Neutrophil (primary cell): Measurements from ENCODE around the gene SENP1.

ENCODE experiments used
- H3K27ac ChIP-seq: fragments of 200-600 bp; sonication (generic); 2 replicates; pipeline ENCODE4 v1.5.1; 2016; ENCODE audit warnings: mild to moderate bottlenecking, moderate library complexity
- H3K27me3 ChIP-seq: fragments of 200-600 bp; sonication (generic); 2 replicates; pipeline ENCODE4 v1.6.0; 2016; ENCODE audit warnings: mild to moderate bottlenecking
- H3K36me3 ChIP-seq: fragments of 200-600 bp; sonication (generic); 2 replicates; pipeline ENCODE4 v1.5.1; 2017
- H3K4me1 ChIP-seq, 2 experiments: fragments of 200-600 bp in 1 of 2; sonication (generic) in 1 of 2; 1 replicate in 1 of 2; 2 replicates in 1 of 2; pipeline versions ENCODE4 v1.5.1 to v1.6.1; 2013 to 2016; ENCODE audit warnings: low read depth in 1 of 2, low read length in 1 of 2, mild to moderate bottlenecking in 1 of 2, moderate library complexity in 1 of 2; ENCODE audit not compliant: control insufficient read depth in 1 of 2, insufficient read depth in 1 of 2
- H3K4me3 ChIP-seq, 2 experiments: fragments of 200-600 bp in 1 of 2; sonication (generic) in 1 of 2; 1 replicate in 1 of 2; 2 replicates in 1 of 2; pipeline ENCODE4 v1.5.1; 2013 to 2016; ENCODE audit warnings: low read depth in 1 of 2, low read length in 1 of 2, mild to moderate bottlenecking in 1 of 2, moderate library complexity in 1 of 2
- H3K9me3 ChIP-seq: fragments of 200-600 bp; sonication (generic); 2 replicates; pipeline ENCODE4 v1.5.1; 2016
- TF ChIP-seq, protein P1 (sequence below): fragments of 200-600 bp; sonication (generic); IDR thresholded peaks from 2 replicates; pipeline ENCODE4 v1.5.1; 2016; ENCODE audit warnings: antibody characterized with exemption

SENP1 gene

DNA sequence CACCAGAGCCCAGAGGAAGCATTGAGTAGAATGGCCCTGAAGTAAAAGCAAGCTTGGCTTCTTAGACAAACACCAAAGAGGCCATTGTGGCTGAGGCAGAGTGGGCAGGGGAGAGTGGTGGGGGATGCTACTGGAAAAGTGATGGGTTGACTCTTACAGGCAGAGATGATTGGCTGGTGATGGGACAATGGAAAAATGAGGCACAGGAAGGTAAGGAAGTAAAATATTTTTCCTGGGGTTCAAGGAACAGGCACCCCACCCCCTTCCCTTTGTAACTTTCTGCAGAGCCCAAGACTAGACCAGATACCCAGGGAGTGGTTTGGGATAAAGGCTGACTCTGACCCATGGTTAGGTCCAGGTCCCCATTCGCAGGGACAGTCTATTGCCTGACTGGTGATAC is 66.7 kb downstream of the SENP1 start:
- H3K9me3 ChIP-seq = no peaks in the 10 kb centered on the region
- no peak overlapping the region for H3K4me3 ChIP-seq
- no peaks in the 10 kb centered on the region for H3K4me1 ChIP-seq
- H3K27ac ChIP-seq = no peak overlapping the region
- no peaks in the 10 kb centered on the region for H3K27me3 ChIP-seq
- TF ChIP-seq, protein P1, sequence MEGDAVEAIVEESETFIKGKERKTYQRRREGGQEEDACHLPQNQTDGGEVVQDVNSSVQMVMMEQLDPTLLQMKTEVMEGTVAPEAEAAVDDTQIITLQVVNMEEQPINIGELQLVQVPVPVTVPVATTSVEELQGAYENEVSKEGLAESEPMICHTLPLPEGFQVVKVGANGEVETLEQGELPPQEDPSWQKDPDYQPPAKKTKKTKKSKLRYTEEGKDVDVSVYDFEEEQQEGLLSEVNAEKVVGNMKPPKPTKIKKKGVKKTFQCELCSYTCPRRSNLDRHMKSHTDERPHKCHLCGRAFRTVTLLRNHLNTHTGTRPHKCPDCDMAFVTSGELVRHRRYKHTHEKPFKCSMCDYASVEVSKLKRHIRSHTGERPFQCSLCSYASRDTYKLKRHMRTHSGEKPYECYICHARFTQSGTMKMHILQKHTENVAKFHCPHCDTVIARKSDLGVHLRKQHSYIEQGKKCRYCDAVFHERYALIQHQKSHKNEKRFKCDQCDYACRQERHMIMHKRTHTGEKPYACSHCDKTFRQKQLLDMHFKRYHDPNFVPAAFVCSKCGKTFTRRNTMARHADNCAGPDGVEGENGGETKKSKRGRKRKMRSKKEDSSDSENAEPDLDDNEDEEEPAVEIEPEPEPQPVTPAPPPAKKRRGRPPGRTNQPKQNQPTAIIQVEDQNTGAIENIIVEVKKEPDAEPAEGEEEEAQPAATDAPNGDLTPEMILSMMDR = no peak
- H3K36me3 ChIP-seq = peaks cover 19% of the 10 kb centered on the region

DNA sequence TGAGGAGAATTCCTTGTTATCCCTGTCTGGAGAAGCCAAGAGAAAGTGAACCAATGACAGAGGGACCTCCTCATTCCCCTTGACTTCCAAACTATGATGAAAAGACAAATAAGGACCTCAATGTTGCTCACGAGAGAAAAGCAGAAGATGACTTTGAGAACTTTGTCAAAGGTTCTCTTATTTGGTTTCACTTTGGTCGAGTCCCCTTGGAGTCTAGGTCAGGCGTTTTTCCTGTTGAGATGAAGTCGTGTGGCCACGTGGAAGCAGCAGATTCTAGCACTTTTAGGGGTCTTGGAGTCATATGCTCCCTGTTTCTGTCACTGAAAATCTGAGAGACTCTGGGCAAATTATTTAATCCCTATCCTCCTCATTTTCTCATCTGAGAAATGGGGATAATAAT is 67.8 kb downstream of the SENP1 start:
- Histone ChIP-seq H3K27ac (no peak overlapping the region), H3K27me3 (no peaks in the 10 kb centered on the region), H3K4me1 (no peaks in the 10 kb centered on the region), H3K36me3 (peaks cover 8% of the 10 kb centered on the region), H3K4me3 (no peak overlapping the region), H3K9me3 (no peaks in the 10 kb centered on the region)
- TF ChIP-seq, protein P1 = no peak

DNA sequence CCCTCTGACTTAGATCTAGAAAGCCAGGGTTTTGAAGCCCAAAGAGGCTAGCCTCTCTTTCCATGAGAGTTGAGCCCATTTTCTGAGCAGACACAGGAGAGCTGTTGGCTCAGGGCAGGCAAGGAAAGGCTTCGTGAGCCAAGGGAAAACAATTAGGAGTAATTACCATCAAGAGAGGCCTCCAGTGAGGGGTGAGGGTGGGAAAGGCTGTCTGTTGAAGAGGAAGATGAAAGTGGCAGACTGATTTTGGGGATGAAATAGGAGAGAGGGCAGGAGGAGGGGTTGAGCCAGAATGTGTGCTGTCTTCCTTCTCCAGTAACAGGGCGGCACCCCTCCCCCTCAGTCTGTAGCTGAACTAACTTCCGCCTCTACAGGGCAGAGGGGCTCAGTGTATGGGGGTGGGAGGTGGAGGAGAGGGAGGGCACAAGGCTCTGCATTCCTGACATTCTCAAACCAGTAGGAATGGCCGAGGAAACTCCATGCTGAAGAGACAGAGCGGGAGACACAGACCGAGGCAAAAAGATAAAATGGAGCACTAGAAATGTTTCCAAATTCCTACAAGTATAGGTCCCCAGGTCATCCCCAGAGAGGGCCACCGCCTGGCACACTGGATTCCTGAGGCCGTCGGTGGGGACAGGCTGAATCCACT is 68.5 kb downstream of the SENP1 start:
- no peak overlapping the region for H3K4me3 ChIP-seq
- TF ChIP-seq, protein P1 = no peak
- H3K27me3 ChIP-seq = no peaks in the 10 kb centered on the region
- H3K4me1 ChIP-seq = no peaks in the 10 kb centered on the region
- peaks cover 1% of the 10 kb centered on the region for H3K36me3 ChIP-seq
- no peak overlapping the region for H3K27ac ChIP-seq
- no peaks in the 10 kb centered on the region for H3K9me3 ChIP-seq

DNA sequence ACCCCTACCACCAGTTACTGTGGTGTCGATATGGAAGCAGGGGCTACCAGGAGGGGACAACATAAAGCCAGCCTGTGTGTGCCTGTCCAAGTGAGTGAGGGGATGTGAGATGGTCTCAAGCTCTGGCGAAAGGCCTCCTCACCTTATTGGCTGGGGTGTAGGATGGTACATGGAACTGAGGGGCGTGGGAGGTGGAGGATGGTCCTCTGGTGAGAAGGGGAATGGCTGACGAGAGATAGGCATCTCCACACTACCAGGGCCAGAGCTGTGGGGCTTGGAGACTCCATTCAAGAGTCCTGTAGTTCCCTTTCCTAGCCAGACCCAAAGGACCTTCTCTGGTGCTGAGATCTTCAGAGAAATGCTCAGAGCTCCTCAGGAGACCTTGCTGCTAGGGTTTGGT is 69.1 kb downstream of the SENP1 start:
- H3K9me3 ChIP-seq = no peaks in the 10 kb centered on the region
- TF ChIP-seq, protein P1 = no peak
- no peaks in the 10 kb centered on the region for H3K27me3 ChIP-seq
- no peak overlapping the region for H3K27ac ChIP-seq
- no peaks in the 10 kb centered on the region for H3K4me1 ChIP-seq
- H3K4me3 ChIP-seq = no peak overlapping the region
- no peaks in the 10 kb centered on the region for H3K36me3 ChIP-seq

DNA sequence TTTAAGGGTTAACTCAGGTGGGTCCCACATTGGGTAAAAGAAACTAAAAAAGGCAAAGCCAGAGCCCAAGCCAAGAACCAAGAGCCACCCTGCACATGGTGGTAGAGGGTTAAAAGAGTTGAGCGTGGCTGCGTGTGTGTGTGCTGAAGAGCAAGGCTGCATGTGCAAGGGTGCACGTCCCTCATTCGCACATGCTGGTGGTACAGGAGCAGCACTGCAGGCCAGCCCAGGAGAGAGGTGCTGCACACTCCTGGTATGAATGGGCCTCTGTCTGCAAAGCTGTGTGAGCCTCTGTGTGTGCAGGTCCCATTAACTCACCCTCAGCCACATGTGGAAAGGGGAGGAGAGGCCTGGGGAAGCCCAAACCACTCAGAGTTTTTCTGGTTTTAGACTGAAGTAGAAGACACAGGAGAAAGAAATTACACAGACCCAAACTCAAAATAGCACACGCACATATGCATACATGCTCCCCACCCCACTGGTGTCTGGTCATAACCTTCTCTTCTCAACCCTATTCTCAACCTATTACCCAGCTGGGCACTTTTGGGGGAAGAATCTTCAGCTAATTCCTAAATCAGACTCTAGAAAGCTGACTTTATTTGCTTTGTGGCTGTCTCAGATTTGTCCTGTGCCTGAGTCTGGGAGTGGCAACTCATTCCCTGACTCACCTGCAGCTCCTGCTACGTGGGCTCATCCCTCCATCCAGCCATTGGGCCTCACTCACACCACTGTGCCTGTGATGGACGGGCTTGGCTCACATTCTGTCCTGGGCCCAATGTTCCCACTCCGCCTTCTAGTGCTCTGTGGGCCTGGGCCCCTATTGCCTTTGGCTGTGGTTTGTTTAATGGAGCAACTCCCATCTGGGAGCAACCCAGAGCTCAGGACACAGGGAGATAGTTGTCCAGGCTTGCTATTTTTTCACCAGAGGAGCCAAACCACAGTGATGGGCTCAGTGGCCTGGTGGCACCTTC is 70.8 kb downstream of the SENP1 start:
- TF ChIP-seq, protein P1 = no peak
- Histone ChIP-seq H3K4me3 (no peak overlapping the region), H3K27me3 (no peaks in the 10 kb centered on the region), H3K4me1 (no peaks in the 10 kb centered on the region), H3K9me3 (no peaks in the 10 kb centered on the region), H3K36me3 (no peaks in the 10 kb centered on the region), H3K27ac (no peak overlapping the region)
